GM23248 (cell line): Measurements from ENCODE around the gene ATIC.

Source experiments
- EZH2 ChIP-seq: fragments of 200-600 bp; sonication (generic); IDR thresholded peaks from 2 replicates; pipeline ENCODE4 v1.6.1; 2018; ENCODE audit warnings: antibody characterized with exemption, mild to moderate bottlenecking; ENCODE audit not compliant: insufficient read depth, poor library complexity, severe bottlenecking
- EZH2phosphoT487 ChIP-seq: fragments of 200-600 bp; sonication (generic); IDR thresholded peaks from 2 replicates; pipeline ENCODE4 v1.6.1; 2018; ENCODE audit warnings: antibody characterized with exemption, moderate library complexity, mild to moderate bottlenecking, low read depth; ENCODE audit not compliant: insufficient read depth

- no peak for TF ChIP-seq EZH2phosphoT487
- TF ChIP-seq EZH2, result no peak
Observed at GRCh38 chr2:215379039-215379438, 67.2 kb downstream of the ATIC start.
